Osteocyte (in vitro differentiated cells): ENCODE results near the gene NPIPA1. TPM values are rescaled to one million over a fixed set of nuclear protein-coding genes. Genes with fewer than 3 reads are reported as not detected.
"Not testable (repeated sequence)": the region's sequence is repeated elsewhere in the genome, so short reads cannot be mapped to it uniquely, and the experiment has no call there.

ENCODE experiments used
- DNase-seq: peaks from one replicate; pipeline ENCODE4 v3.0.0; 2021; ENCODE audit warnings: mixed read lengths; ENCODE audit not compliant: unreplicated experiment; ENCODE audit errors: extremely low spot score
- H3K27ac Mint-ChIP-seq: one replicate; pipeline ENCODE4 v1.8.0; 2021; ENCODE audit warnings: mild to moderate bottlenecking, mixed read lengths; ENCODE audit not compliant: unreplicated experiment
- H3K27me3 Mint-ChIP-seq: one replicate; pipeline ENCODE4 v1.8.0; 2021; ENCODE audit warnings: mixed read lengths; ENCODE audit not compliant: unreplicated experiment
- H3K36me3 Mint-ChIP-seq: one replicate; pipeline ENCODE4 v1.8.0; 2021; ENCODE audit warnings: mixed read lengths; ENCODE audit not compliant: unreplicated experiment
- H3K4me1 Mint-ChIP-seq: one replicate; pipeline ENCODE4 v1.8.0; 2021; ENCODE audit warnings: mixed read lengths; ENCODE audit not compliant: unreplicated experiment
- H3K4me3 Mint-ChIP-seq: one replicate; pipeline ENCODE4 v1.8.0; 2021; ENCODE audit warnings: mild to moderate bottlenecking, moderate library complexity, mixed read lengths; ENCODE audit not compliant: unreplicated experiment
- H3K9me3 Mint-ChIP-seq: one replicate; pipeline ENCODE4 v1.8.0; 2021; ENCODE audit warnings: mixed read lengths; ENCODE audit not compliant: unreplicated experiment
- total RNA-seq: library from RNA; stranded (reverse); gene quantifications from 2 replicates; pipeline ENCODE4 v1.2.1, GENCODE V29; 2021
- TF ChIP-seq, protein P1 (sequence below): fragments of 200-600 bp; sonication (generic); IDR thresholded peaks from 2 replicates; pipeline ENCODE4 v1.5.0; 2021; ENCODE audit warnings: antibody characterized with exemption, mild to moderate bottlenecking, moderate library complexity

NPIPA1 gene
- total RNA-seq, 1 donor from 2014 or later: 176 TPM

DNA sequence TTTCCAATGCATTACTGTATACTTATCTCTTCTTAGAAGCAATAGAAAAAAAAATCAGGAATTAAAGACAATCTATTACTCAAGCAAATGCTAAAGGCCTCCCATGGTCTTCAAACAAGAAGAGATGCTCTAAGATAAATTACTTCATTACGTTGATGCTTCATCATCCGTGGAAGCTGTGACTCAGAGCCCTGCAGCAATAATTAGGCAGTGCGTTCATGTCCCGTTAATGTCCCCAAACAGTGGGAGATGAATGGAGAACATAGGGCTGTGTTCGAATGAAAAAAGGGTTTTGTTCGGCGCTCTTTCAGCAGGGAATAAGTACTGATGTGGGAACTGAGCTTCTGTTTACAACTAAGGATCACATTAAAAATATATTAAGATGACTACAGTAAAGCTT lies 21.7 kb downstream of the NPIPA1 start:
- no peak overlapping the region for H3K4me3 Mint-ChIP-seq
- no peaks in the 10 kb centered on the region for H3K36me3 Mint-ChIP-seq
- TF ChIP-seq, protein P1, sequence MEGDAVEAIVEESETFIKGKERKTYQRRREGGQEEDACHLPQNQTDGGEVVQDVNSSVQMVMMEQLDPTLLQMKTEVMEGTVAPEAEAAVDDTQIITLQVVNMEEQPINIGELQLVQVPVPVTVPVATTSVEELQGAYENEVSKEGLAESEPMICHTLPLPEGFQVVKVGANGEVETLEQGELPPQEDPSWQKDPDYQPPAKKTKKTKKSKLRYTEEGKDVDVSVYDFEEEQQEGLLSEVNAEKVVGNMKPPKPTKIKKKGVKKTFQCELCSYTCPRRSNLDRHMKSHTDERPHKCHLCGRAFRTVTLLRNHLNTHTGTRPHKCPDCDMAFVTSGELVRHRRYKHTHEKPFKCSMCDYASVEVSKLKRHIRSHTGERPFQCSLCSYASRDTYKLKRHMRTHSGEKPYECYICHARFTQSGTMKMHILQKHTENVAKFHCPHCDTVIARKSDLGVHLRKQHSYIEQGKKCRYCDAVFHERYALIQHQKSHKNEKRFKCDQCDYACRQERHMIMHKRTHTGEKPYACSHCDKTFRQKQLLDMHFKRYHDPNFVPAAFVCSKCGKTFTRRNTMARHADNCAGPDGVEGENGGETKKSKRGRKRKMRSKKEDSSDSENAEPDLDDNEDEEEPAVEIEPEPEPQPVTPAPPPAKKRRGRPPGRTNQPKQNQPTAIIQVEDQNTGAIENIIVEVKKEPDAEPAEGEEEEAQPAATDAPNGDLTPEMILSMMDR: no peak
- H3K9me3 Mint-ChIP-seq: peaks cover 8% of the 10 kb centered on the region
- H3K27me3 Mint-ChIP-seq: peaks cover 35% of the 10 kb centered on the region
- no peaks in the 10 kb centered on the region for H3K4me1 Mint-ChIP-seq
- no peak overlapping the region for H3K27ac Mint-ChIP-seq
- DNase-seq: no peak

DNA sequence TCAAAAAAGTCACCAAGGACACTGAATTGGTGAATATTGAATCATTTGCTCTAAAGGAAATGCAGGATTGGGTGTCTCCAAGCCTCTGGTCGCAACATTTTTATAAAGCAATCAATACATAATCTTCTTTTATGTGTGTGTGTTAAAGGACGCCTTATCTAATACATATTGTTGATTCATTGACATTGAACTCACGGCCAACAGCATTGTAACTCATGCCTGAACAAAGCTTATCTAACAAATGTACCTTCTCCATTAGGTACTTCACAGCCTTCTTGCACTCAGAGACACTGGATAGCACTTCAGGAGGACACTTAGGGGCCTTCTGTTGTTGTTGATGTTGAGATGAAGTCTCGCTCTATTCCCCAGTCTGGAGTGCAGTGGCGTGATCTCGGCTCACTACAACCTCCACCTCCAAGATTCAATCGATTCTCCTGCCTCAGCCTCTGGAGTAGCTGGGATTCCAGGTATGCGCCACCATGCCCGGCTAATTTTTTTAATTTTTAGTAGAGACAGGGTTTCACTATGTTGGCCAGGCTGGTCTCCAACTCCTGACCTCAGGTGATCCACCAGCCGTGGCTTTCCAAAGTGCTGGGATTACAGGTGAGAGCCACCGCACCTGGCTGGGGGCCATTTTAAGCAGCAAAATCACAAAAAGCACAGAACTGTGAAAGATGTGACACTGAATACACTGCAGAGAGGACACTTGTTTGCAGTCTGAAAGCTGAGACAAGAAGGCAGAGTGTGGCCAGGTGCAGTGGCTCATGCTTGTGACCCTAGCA lies 24.4 kb downstream of the NPIPA1 start:
- Mint-ChIP-seq H3K27me3 (peaks cover 43% of the 10 kb centered on the region), H3K9me3 (peaks cover 8% of the 10 kb centered on the region), H3K4me1 (no peaks in the 10 kb centered on the region), H3K36me3 (no peaks in the 10 kb centered on the region), H3K27ac (no peak overlapping the region), H3K4me3 (no peak overlapping the region)
- peak; percentile 79 for DNase-seq
- TF ChIP-seq, protein P1: no peak

DNA sequence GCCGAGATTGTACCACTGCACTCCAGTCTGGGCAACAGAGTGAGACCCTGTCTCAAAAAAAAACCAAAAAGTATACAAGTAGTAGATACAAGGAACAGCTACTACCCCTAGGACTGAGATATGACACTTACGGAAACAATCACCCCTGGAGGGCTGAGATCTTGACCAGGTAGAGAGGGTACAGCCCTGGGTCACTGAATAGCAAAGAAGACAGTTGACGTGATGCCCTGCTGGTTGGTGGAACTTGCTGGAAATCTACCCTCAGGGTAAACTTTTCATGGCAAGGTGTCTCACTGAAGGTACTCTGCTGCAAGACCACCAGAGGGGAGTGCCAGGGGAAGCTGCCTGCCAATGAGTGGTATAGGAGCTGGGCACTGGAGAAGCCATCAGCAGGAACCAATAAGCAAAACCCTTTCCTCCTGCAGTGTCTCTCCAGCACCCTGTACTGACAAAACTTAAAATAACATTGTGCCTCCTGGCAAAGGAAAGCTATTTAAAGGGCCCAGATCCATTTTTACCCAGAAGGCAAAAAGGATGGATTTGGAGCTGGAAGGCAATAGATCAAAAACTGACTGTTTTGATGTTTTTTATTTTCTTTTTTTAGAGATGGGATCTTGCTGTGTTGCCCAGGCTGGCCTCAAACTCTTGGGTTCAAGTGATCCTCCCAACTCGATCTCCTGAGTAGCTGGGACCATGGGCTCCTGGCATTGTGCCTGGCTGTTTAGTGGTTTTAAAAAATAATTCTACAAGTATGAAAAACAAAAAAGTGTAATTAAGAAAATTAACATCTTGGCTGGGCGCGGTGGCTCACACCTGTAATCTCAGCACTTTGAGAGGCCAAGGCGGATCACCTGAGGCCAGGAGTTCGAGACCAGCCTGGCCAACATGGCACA lies 26.3 kb downstream of the NPIPA1 start:
- Mint-ChIP-seq H3K9me3 (peaks cover 8% of the 10 kb centered on the region), H3K27ac (no peak overlapping the region), H3K27me3 (peaks cover 40% of the 10 kb centered on the region), H3K36me3 (no peaks in the 10 kb centered on the region), H3K4me3 (no peak overlapping the region), H3K4me1 (no peaks in the 10 kb centered on the region)
- DNase-seq: peak; percentile 81
- TF ChIP-seq, protein P1: no peak

DNA sequence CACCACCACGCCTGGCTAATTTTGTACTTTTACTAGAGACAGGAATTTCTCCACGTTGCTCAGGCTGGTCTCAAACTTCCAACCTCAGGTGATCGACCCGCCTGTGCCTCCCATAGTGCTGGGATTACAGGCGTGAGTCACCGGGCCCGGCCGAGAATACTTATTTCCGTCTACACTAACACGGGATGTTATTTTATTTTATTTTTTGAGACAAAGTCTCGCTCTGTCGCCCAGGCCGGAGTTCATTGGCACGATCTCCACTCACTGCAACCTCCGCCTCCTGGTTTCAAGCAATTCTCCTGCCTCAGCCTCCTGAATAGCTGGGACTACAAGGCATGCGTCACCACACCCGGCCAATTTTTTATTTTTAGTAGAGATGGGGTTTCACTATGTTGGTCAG lies 28.1 kb downstream of the NPIPA1 start:
- DNase-seq: no peak
- H3K4me1 Mint-ChIP-seq: no peaks in the 10 kb centered on the region
- peaks cover 8% of the 10 kb centered on the region for H3K9me3 Mint-ChIP-seq
- TF ChIP-seq, protein P1: no peak
- no peak overlapping the region for H3K27ac Mint-ChIP-seq
- no peak overlapping the region for H3K4me3 Mint-ChIP-seq
- H3K27me3 Mint-ChIP-seq: peaks cover 29% of the 10 kb centered on the region
- no peaks in the 10 kb centered on the region for H3K36me3 Mint-ChIP-seq

DNA sequence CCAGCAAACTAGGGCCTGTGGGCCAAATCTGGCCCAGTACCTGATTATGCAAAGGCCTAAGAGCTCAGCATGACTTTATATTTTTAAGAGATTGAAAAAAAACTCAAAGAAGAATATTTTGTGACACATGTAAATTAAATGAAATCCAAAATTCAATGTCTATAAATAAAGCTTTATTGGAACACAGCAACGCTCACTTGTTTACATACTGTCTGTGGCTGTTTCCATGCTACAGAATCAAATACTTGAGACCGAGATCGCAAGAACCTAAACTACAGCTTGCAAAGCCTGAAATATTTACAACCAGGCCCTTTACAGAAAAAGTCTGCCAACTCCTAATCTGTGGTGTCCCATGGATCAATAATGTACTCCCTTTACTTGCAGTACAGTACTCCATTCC lies 32.6 kb downstream of the NPIPA1 start:
- peaks cover 10% of the 10 kb centered on the region for H3K27me3 Mint-ChIP-seq
- not testable (repeated sequence) for H3K36me3 Mint-ChIP-seq, H3K27ac Mint-ChIP-seq, H3K4me3 Mint-ChIP-seq, DNase-seq, H3K4me1 Mint-ChIP-seq, H3K9me3 Mint-ChIP-seq

DNA sequence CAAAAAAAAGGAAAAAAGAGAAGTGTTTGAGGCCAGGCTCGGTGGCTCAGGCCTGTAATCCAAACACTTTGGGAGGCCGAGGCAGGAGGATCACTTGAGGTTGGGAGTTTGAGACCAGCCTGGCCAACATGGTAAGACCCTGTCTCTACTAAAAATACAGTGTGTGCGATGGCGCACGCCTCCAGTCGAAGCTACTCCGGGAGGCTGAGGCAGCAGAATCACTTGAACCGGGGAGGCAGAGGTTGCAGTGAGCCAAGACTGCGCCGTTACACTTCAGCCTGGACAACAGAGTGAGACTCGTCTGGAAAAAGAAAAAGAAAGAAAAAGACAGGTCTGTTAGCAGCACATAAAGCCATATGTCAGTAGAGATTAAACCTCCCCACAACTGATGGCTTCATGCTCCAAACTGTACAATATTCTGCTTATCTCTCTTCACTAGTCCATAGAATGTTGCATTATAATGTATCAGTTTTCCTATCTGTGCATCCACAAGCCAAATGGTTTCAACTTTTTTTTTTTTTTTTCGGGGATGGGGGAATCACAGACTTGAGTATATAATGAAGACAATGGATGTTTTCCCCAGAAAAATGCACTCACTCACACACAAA lies 34.5 kb downstream of the NPIPA1 start:
- not testable (repeated sequence) for H3K27ac Mint-ChIP-seq, H3K27me3 Mint-ChIP-seq, H3K4me3 Mint-ChIP-seq, H3K9me3 Mint-ChIP-seq, H3K36me3 Mint-ChIP-seq, DNase-seq
- H3K4me1 Mint-ChIP-seq: peaks cover 17% of the 10 kb centered on the region

DNA sequence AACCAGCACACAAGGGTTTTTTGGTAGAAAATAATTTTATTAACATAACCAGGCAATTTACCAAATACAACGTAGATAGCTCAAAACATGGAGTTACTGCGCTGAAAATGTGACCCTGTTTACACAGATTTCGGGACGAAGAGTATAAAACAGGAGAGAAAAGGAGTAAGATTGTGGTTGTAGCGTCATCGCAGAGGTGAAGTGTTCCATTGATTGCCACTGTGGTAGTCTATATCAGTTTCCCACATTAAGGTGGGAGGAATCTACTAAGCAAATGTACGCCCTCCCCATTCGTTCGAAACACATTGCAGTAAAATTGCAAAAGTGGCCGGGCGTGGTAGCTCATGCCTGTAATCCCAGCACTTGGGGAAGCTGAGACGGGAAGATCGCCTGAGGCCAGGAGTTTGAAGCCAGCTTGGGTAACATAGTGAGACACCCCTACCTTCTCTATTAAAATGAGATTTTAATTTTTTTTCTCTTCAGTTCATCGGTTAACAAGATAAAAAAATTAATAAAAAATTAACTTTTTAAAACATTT lies 36.6 kb downstream of the NPIPA1 start:
- Mint-ChIP-seq H3K4me1 (peaks cover 27% of the 10 kb centered on the region), H3K4me3 (peak overlapping the region; percentile 50)
- H3K9me3 Mint-ChIP-seq, H3K36me3 Mint-ChIP-seq, DNase-seq, H3K27ac Mint-ChIP-seq, H3K27me3 Mint-ChIP-seq: not testable (repeated sequence)

DNA sequence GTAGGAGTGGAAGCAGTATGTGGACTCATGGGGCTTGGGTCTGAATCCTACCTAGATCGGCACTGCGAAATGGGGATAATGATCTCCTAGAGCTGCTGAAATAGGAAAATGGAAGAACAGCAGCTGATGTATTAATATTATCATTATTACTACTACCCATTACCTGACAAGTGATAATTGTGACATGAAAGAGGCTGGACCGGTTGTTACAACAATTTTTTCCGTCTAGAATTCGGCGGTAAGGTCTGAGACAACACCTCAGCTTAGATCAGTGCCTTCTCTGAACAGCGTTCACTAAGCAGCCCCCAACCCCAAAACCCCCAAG lies 37.0 kb downstream of the NPIPA1 start:
- peak overlapping the region; percentile 87 for H3K4me3 Mint-ChIP-seq
- not testable (repeated sequence) for H3K27me3 Mint-ChIP-seq, H3K36me3 Mint-ChIP-seq, DNase-seq, H3K9me3 Mint-ChIP-seq
- peaks cover 28% of the 10 kb centered on the region for H3K4me1 Mint-ChIP-seq
- H3K27ac Mint-ChIP-seq: peak overlapping the region; percentile 89
